Measurements from ENCODE around the gene SPI1. TPM values are rescaled to one million over a fixed set of nuclear protein-coding genes. Genes with fewer than 3 reads are reported as not detected.

Gene SPI1
- total RNA-seq, 1 experiment from 2014 or later: not detected

DNA sequence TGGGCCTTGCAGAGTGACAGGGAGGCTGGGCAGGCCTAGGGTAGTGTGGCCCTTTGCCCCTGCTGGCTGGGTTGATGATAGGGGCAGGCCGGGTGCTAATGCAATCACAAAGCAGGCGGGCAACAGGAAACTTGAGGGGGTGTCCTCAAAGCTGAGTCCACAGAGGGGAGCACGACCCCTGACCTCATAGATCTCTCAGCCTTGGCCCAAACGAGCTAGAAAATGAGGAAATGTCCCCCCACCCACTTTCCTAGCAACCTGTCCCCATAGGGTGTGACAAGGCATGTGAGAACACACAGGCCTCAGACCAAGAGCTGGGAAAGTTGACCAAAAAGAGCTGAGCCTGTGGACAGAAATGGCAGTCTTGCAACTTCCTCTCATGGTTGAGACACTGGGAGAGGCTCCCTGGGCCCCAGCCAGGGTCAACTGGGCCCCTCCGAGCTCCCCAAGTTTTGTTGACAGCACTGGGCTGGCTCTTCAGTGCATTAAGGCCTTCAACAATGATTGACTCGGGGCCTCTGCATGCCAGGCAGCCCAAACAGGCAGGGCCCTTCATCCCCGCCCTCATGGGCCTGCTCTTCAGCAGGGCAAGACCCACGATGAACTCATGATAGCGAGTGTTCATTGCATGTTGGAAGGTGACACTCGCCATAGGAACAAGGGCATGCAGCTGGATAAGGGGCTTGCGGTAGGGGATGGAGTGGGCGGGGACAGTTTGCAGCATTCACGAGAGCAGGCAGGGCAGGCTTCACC is 9.8 kb upstream of the SPI1 start:
- H2BK12ac ChIP-seq (ENCODE audit: insufficient read length, low read depth, low read length): no peak overlapping the region
- H4K91ac ChIP-seq (ENCODE audit: insufficient read length, low read depth, low read length): no peak overlapping the region
- H3K27me3 ChIP-seq (ENCODE audit: insufficient read depth, low read length): no peaks in the 10 kb centered on the region
- H3K4me1 ChIP-seq (ENCODE audit: insufficient read depth, low read length): no peaks in the 10 kb centered on the region
- H3K9me3 ChIP-seq (ENCODE audit: control insufficient read depth, low read depth, low read length): no peaks in the 10 kb centered on the region
- Mint-ChIP-seq H3K36me3 (ENCODE audit: insufficient read depth in 1 of 3, low read depth in 3 of 3) (no peaks in the 10 kb centered on the region), H3K4me1 (no peaks in the 10 kb centered on the region; a peak in 1 of 4 replicates), H3K27ac (peak overlapping the region in 2 of 3 experiments; percentile 10 to 18; a peak in 3 of 7 replicates), H3K9me3 (no peaks in the 10 kb centered on the region; a peak in 1 of 5 replicates), H3K27me3 (ENCODE audit: low read depth) (peaks cover 4% of the 10 kb centered on the region; the same call in 1 of the 2 replicates), H3K4me3 (no peak overlapping the region)
- no peak overlapping the region for H4K8ac ChIP-seq (replicated peaks; ENCODE audit: insufficient read length, low read depth, low read length)
- no peaks in the 10 kb centered on the region for H4K20me1 ChIP-seq (ENCODE audit: control insufficient read depth, insufficient read depth, insufficient read length)
- H3K4ac ChIP-seq (ENCODE audit: low read depth, low read length): no peak overlapping the region
- WGBS (ENCODE audit: extremely low coverage, insufficient read length, low lambda C conversion rate): no CpG with 5 or more reads among the region's 13 CpGs
- H2AK5ac ChIP-seq (ENCODE audit: insufficient read length, low read length): no peak overlapping the region
- H2BK15ac ChIP-seq (ENCODE audit: low read depth, low read length): no peak overlapping the region
- H2AFZ ChIP-seq (ENCODE audit: low read length): no peak overlapping the region
- no peak overlapping the region for H3K14ac ChIP-seq (ENCODE audit: insufficient read depth, low read length)
- no peaks in the 10 kb centered on the region for H3K23me2 ChIP-seq (ENCODE audit: insufficient read length, low read depth, low read length, poor library complexity, severe bottlenecking)
- no peak overlapping the region for H3K18ac ChIP-seq (ENCODE audit: insufficient read length, low read depth, low read length)
- no peak overlapping the region for H3K4me2 ChIP-seq (ENCODE audit: insufficient read depth, insufficient read length, low read length)
- no peak overlapping the region for H3K27ac ChIP-seq (ENCODE audit: insufficient read length, low read depth, low read length)
- H3K79me1 ChIP-seq (ENCODE audit: insufficient read depth, low read depth, low read length, poor library complexity, severe bottlenecking): no peaks in the 10 kb centered on the region
- no peak overlapping the region for H2BK5ac ChIP-seq (ENCODE audit: insufficient read length, low read length)
- H3K23ac ChIP-seq (ENCODE audit: insufficient read length, low read depth, low read length): no peak overlapping the region
- no peak overlapping the region for H2BK20ac ChIP-seq (ENCODE audit: low read depth, low read length, poor library complexity, severe bottlenecking)
- H3K56ac ChIP-seq (ENCODE audit: insufficient read length, low read depth, low read length): no peak overlapping the region
- TF ChIP-seq CTCF (conservative IDR thresholded peaks at IDR 0.05): no peak
- no peak for DNase-seq
- no peak overlapping the region for H4K5ac ChIP-seq (ENCODE audit: insufficient read length, low read depth, low read length)
- H3K9ac ChIP-seq (ENCODE audit: extremely low read depth, insufficient read length, low read length): no peak overlapping the region
- H3K79me2 ChIP-seq (ENCODE audit: insufficient read depth, low read length): no peaks in the 10 kb centered on the region
- no peak overlapping the region for H2BK120ac ChIP-seq (ENCODE audit: low read depth, low read length, poor library complexity, severe bottlenecking)
- H3T11ph ChIP-seq (ENCODE audit: low read length): no peak overlapping the region
